SK-N-SH treated with all-trans-retinoic acid at 6 μM for 48 hours (cell line): ENCODE measurements around the gene GALNT7.

ENCODE experiments used
- ARNTL ChIP-seq: fragments of 450-650 bp; formaldehyde crosslinking; IDR thresholded peaks from 2 replicates; pipeline ENCODE4 v1.5.0; 2020; ENCODE audit warnings: low read depth, mild to moderate bottlenecking, moderate library complexity, borderline replicate concordance
- CSRNP3 ChIP-seq: fragments of 250-450 bp; sonication (Bioruptor Pico); IDR thresholded peaks from 2 replicates; pipeline ENCODE4 v1.5.1; 2021; ENCODE audit warnings: mild to moderate bottlenecking, moderate library complexity
- TCF4 ChIP-seq: fragments of 250-450 bp; sonication (Bioruptor Pico); IDR thresholded peaks from 2 replicates; pipeline ENCODE4 v1.8.0; 2021; ENCODE audit warnings: mild to moderate bottlenecking, moderate library complexity, borderline replicate concordance
- TSHZ2 ChIP-seq: fragments of 250-450 bp; sonication (Bioruptor Pico); IDR thresholded peaks from 2 replicates; pipeline ENCODE4 v1.5.0; 2020; ENCODE audit warnings: mild to moderate bottlenecking, moderate library complexity
- ZFP3 ChIP-seq: fragments of 250-450 bp; sonication (Bioruptor Pico); IDR thresholded peaks from 2 replicates; pipeline ENCODE4 v1.5.0; 2020; ENCODE audit warnings: mild to moderate bottlenecking, moderate library complexity
- ZNF565 ChIP-seq: fragments of 450-650 bp; formaldehyde crosslinking; conservative IDR thresholded peaks from 2 replicates; pipeline ENCODE4 v1.5.0; 2020; ENCODE audit warnings: low read depth, mild to moderate bottlenecking, moderate library complexity

- TF ChIP-seq CSRNP3 (CRISPR knock-in tag) (no peak), ZFP3 (CRISPR knock-in tag) (no peak), TCF4 (CRISPR knock-in tag) (no peak), ZNF565 (CRISPR knock-in tag) (no peak), TSHZ2 (CRISPR knock-in tag) (no peak), ARNTL (CRISPR knock-in tag) (no peak)
These were observed 68.5 kb downstream of the GALNT7 start for GRCh38 chr4:173237152-173237551.
